ENCODE results near the gene SLC10A3. TPM values are rescaled to one million over a fixed set of nuclear protein-coding genes. Genes with fewer than 3 reads are reported as not detected.

SLC10A3 gene
- total and polyA plus RNA-seq, 10 of the 15 experiments (the other 5 are each of a cell fraction or from before 2014, with no cell fraction given): 1.7 to 23.5 (median 11.0) TPM

DNA sequence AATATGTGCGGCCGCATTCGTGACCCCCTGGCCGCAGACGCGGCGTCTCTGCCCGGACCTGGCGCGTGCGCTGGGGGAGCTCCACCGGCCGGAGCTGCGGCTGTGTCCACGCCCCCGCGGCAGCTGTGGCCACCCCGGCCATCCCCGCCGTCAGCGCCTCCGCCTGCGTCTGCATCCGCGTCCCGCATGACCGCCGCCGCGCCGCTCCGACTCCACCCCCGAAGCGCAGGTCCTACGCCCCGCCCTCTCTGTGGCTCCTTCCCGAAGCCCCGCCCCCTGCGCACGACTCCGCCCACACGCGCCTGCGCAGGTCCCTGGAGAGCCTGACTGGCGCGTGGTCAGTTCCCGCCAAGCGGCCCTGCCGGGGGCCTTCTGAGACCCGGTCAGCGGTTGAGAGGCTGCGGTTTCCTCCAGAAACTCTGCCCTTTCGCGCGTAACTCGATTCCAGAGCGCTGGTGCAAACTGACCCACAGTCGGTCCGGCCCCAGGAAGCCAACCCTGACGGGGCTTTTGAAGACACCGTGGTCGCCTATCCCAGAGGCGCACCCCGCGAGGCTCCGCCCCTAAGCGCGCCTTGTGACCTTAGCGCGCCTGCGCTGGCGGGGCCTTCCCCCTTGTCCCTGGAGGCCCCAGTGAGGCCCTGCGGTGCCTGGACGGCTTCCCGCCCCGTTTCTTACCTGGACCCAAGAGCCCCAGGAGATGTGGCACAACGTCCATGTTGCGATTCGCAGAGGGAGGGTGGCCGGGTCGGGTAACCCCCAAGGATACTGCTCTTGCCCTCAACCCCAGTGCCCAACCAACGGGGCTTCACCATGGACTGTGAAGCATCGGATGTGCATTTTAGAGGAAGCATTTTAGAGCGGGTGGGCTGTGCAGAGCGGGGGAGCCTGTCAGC lies 11.5 kb downstream of the SLC10A3 start, which contains the start of gene LAGE3 (continued):
- TF ChIP-seq, protein P1, sequence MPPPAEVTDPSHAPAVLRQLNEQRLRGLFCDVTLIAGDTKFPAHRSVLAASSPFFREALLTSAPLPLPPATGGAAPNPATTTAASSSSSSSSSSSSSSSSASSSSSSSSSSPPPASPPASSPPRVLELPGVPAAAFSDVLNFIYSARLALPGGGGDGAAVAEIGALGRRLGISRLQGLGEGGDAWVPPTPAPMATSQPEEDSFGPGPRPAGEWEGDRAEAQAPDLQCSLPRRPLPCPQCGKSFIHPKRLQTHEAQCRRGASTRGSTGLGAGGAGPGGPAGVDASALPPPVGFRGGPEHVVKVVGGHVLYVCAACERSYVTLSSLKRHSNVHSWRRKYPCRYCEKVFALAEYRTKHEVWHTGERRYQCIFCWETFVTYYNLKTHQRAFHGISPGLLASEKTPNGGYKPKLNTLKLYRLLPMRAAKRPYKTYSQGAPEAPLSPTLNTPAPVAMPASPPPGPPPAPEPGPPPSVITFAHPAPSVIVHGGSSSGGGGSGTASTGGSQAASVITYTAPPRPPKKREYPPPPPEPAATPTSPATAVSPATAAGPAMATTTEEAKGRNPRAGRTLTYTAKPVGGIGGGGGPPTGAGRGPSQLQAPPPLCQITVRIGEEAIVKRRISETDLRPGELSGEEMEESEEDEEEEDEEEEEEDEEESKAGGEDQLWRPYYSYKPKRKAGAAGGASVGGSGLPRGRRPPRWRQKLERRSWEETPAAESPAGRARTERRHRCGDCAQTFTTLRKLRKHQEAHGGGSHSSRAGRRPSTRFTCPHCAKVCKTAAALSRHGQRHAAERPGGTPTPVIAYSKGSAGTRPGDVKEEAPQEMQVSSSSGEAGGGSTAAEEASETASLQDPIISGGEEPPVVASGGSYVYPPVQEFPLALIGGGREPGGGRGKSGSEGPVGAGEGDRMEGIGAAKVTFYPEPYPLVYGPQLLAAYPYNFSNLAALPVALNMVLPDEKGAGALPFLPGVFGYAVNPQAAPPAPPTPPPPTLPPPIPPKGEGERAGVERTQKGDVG (CRISPR knock-in tag; IDR thresholded peaks at IDR 0.05): no peak
- no peak for TF ChIP-seq ATF7 (IDR thresholded peaks at IDR 0.05; ENCODE audit: low read depth)

GRCh38 chrX:154477891-154478477 lies 12.4 kb downstream of the SLC10A3 start:
- ATAC-seq (no peak), FAIRE-seq (no peak), DNase-seq (ENCODE audit: low read depth, low spot score) (no peak)
- POLR2A ChIA-PET: interaction anchor here (0.7 to 1.4 kb wide), 4 partner anchors 9 to 20 kb away, joined by 3 to 7 read pairs (median 3); partner anchors contain the start of gene UBL4A
- CTCF ChIA-PET: no interaction called here
- H3K27ac ChIP-seq (ENCODE audit: control insufficient read depth, insufficient read depth): no peak overlapping the region
- no peaks in the 10 kb centered on the region for H3K36me3 ChIP-seq (ENCODE audit: control insufficient read depth in 2 of 2, insufficient read depth in 2 of 2, low read length in 1 of 2)
- peak overlapping the region; percentile 50; the same call in 1 of the 2 replicates for H3K9ac ChIP-seq (ENCODE audit: control insufficient read depth, insufficient read depth, low read length)
- H2AFZ ChIP-seq (ENCODE audit: control insufficient read depth, low read depth, low read length): no peak overlapping the region
- H3K79me2 ChIP-seq (ENCODE audit: control insufficient read depth, insufficient read depth, low read length): no peaks in the 10 kb centered on the region; the same call in 1 of the 2 replicates
- H3K9me3 ChIP-seq (replicated peaks; ENCODE audit: control insufficient read depth, insufficient read depth, low read length): no peaks in the 10 kb centered on the region; the same call in 2 of the 3 replicates
- H3K27me3 ChIP-seq (replicated peaks in 1 of 2; ENCODE audit: control insufficient read depth in 2 of 2, insufficient read depth in 2 of 2, low read length in 1 of 2): no peaks in the 10 kb centered on the region
- intact Hi-C loops (cut with micrococcal nuclease; ENCODE audit: unreplicated experiment) (loop anchor here (2.0 to 5.0 kb wide), 3 partner anchors 39 to 67 kb away; partner anchors contain the start of genes FAM3A, GDI1 and TAFAZZIN), in situ Hi-C loops (cut with MboI) (no loop called here)
- H3K4me1 ChIP-seq (ENCODE audit: control insufficient read depth, insufficient read depth, low read length): no peaks in the 10 kb centered on the region; the same call in 1 of the 2 replicates
- peak overlapping the region; percentile 94 for H3K4me2 ChIP-seq (ENCODE audit: control insufficient read depth, insufficient read depth)
- WGBS (ENCODE audit: insufficient coverage, insufficient replicate concordance, low lambda C conversion rate, missing lambda C conversion rate): 51% methylated on average over 21 of the region's 24 CpGs
- SMC1A ChIA-PET (ENCODE audit: uncharacterized antibody, unreplicated experiment): no interaction called here
- RAD21 ChIA-PET (ENCODE audit: unreplicated experiment): interaction anchor here (0.8 kb wide), 2 partner anchors 9 to 48 kb away, joined by 3 to 4 read pairs; no protein-coding TSS in a partner anchor
- TSS peak; percentile 84 for BruUV-seq (replicated peaks)
- peak overlapping the region; percentile 58; the same call in 1 of the 2 replicates for H3K4me3 ChIP-seq
- H4K20me1 ChIP-seq (ENCODE audit: control insufficient read depth, insufficient read depth): no peaks in the 10 kb centered on the region
- TF ChIP-seq EED (IDR thresholded peaks at IDR 0.05; ENCODE audit: low read depth): no peak
- TF ChIP-seq, protein P2, sequence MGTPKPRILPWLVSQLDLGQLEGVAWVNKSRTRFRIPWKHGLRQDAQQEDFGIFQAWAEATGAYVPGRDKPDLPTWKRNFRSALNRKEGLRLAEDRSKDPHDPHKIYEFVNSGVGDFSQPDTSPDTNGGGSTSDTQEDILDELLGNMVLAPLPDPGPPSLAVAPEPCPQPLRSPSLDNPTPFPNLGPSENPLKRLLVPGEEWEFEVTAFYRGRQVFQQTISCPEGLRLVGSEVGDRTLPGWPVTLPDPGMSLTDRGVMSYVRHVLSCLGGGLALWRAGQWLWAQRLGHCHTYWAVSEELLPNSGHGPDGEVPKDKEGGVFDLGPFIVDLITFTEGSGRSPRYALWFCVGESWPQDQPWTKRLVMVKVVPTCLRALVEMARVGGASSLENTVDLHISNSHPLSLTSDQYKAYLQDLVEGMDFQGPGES (IDR thresholded peaks at IDR 0.05): no peak
- no peak for TF ChIP-seq BHLHE40 (IDR thresholded peaks at IDR 0.05; ENCODE audit: borderline replicate concordance in 1 of 2, low read depth in 2 of 2, low read length in 1 of 2)
- TF ChIP-seq MEF2B (IDR thresholded peaks at IDR 0.05; ENCODE audit: partially characterized antibody, poor library complexity, severe bottlenecking): no peak
- no peak for TF ChIP-seq IKZF1 (conservative IDR thresholded peaks at IDR 0.05)
- TF ChIP-seq SREBF1 (IDR thresholded peaks at IDR 0.05; ENCODE audit: low read length): no peak
- no peak for TF ChIP-seq RFX5 (IDR thresholded peaks at IDR 0.05; ENCODE audit: low read depth, low read length)
- TF ChIP-seq MYB (IDR thresholded peaks at IDR 0.05; ENCODE audit: borderline replicate concordance, low read depth, low read length): no peak
- no peak for TF ChIP-seq RAD21 (IDR thresholded peaks at IDR 0.05; ENCODE audit: insufficient read depth, low read depth, low read length)
- no peak for TF ChIP-seq SUZ12 (IDR thresholded peaks at IDR 0.05; ENCODE audit: unreplicated experiment)
- TF ChIP-seq CHD2 (IDR thresholded peaks at IDR 0.05; ENCODE audit: borderline replicate concordance, low read depth, low read length): no peak
- TF ChIP-seq MLLT1 (IDR thresholded peaks at IDR 0.05): no peak

Measured in GM12878 (cell line).